ENCODE measurements around the gene TAF11L5.

- TF ChIP-seq CTCF (IDR thresholded peaks at IDR 0.05) (no peak), POLR2A (IDR thresholded peaks at IDR 0.05) (no peak)
These were observed 43.7 kb upstream of the TAF11L5 start for GRCh38 chr5:17481378-17481777.
